IMR-90 (cell line): ENCODE measurements around the gene B3GALT4. TPM values are rescaled to one million over a fixed set of nuclear protein-coding genes. Genes with fewer than 3 reads are reported as not detected.

Experiments
- ATAC-seq: fragments of 200-7000 bp; cut with Tn5 transposase; 2 replicates; pipeline ENCODE4 v1.9.1; 2020; ENCODE audit warnings: low read depth, mild to moderate bottlenecking, moderate library complexity
- BruUV-seq: library from RNA; stranded (reverse); fragments of 400-500 nt; replicated peaks from 2 replicates; lab custom pipeline; 2021; lab: Mats Ljungman, UMichigan
- CTCF ChIA-PET: fragments of 300-600 bp; formaldehyde crosslinking; extraction: SDS; loops from one replicate; lab custom pipeline; 2021; ENCODE audit warnings: antibody characterized with exemption; lab: Yijun Ruan, JAX
- POLR2A ChIA-PET: fragments of 300-600 bp; sonication (Branson Sonifier 250); formaldehyde crosslinking; loops from one replicate; lab custom pipeline; 2022; ENCODE audit warnings: antibody characterized with exemption; ENCODE audit not compliant: unreplicated experiment; lab: Charles Lee
- DNase-seq: peaks from one replicate; pipeline ENCODE4 v3.0.0; 2013
- H2AFZ ChIP-seq: replicated peaks from 2 replicates; pipeline ENCODE3; 2013; ENCODE audit warnings: low read length, mild to moderate bottlenecking; ENCODE audit not compliant: poor library complexity
- H2AK5ac ChIP-seq: 2 replicates; pipeline ENCODE4 v1.6.1; 2013; ENCODE audit warnings: low read depth, low read length, inconsistent platforms
- H2AK9ac ChIP-seq: replicated peaks from 2 replicates; pipeline ENCODE3; 2013; ENCODE audit warnings: mild to moderate bottlenecking, low read depth, low read length, moderate library complexity; ENCODE audit not compliant: poor library complexity
- H2BK120ac ChIP-seq: 2 replicates; pipeline ENCODE4 v1.6.1; 2013; ENCODE audit warnings: low read depth, low read length, inconsistent platforms
- H2BK15ac ChIP-seq: 3 replicates; pipeline ENCODE4 v1.6.1; 2013; ENCODE audit warnings: low read depth, low read length, inconsistent platforms
- H2BK20ac ChIP-seq: 2 replicates; pipeline ENCODE4 v1.6.1; 2013; ENCODE audit warnings: low read depth, mild to moderate bottlenecking, inconsistent platforms, low read length, moderate library complexity
- H2BK5ac ChIP-seq: 2 replicates; pipeline ENCODE4 v1.6.1; 2013; ENCODE audit warnings: mild to moderate bottlenecking, low read depth, low read length, inconsistent platforms; ENCODE audit not compliant: poor library complexity, severe bottlenecking
- H3K14ac ChIP-seq: replicated peaks from 2 replicates; pipeline ENCODE4 v1.6.1; 2013; ENCODE audit warnings: low read depth, low read length, inconsistent platforms
- H3K18ac ChIP-seq: 2 replicates; pipeline ENCODE4 v1.6.1; 2013; ENCODE audit warnings: low read depth, low read length, control low read depth
- H3K23ac ChIP-seq: 2 replicates; pipeline ENCODE4 v1.6.1; 2013; ENCODE audit warnings: low read depth, low read length, inconsistent platforms
- H3K27ac ChIP-seq: 2 replicates; pipeline ENCODE4 v1.5.1; 2013; ENCODE audit warnings: mild to moderate bottlenecking, control low read depth, low read length; ENCODE audit not compliant: insufficient read depth
- H3K27me3 ChIP-seq: 2 replicates; pipeline ENCODE4 v1.6.1; 2013; ENCODE audit warnings: low read length; ENCODE audit not compliant: control insufficient read depth, insufficient read depth
- H3K36me3 ChIP-seq: 2 replicates; pipeline ENCODE4 v1.6.1; 2013; ENCODE audit warnings: low read length, mixed read lengths; ENCODE audit not compliant: control insufficient read depth, insufficient read depth
- H3K4ac ChIP-seq: 2 replicates; pipeline ENCODE4 v1.6.1; 2013; ENCODE audit warnings: low read depth, low read length, inconsistent platforms
- H3K4me1 ChIP-seq: 2 replicates; pipeline ENCODE4 v1.6.1; 2013; ENCODE audit warnings: low read length, mixed read lengths; ENCODE audit not compliant: control insufficient read depth, insufficient read depth
- H3K4me2 ChIP-seq: 2 replicates; pipeline ENCODE4 v1.6.1; 2013; ENCODE audit warnings: low read depth, mild to moderate bottlenecking, control low read depth, low read length, moderate library complexity
- H3K4me3 ChIP-seq: 2 replicates; pipeline ENCODE4 v1.5.1; 2013; ENCODE audit warnings: low read depth, mild to moderate bottlenecking, control low read depth, low read length, moderate library complexity; ENCODE audit not compliant: insufficient read depth
- H3K56ac ChIP-seq: 2 replicates; pipeline ENCODE4 v1.6.1; 2013; ENCODE audit warnings: low read length, inconsistent platforms; ENCODE audit not compliant: insufficient read depth; ENCODE audit errors: extremely low read depth
- H3K79me1 ChIP-seq, 2 experiments: 2 replicates each; pipeline ENCODE4 v1.6.1; 2013; ENCODE audit warnings: low read length in 2 of 2, inconsistent platforms in 1 of 2, low read depth in 1 of 2
- H3K9ac ChIP-seq: 2 replicates; pipeline ENCODE4 v1.6.1; 2013; ENCODE audit warnings: low read depth, low read length, control low read depth
- H3K9me1 ChIP-seq: 2 replicates; pipeline ENCODE4 v1.6.1; 2013; ENCODE audit warnings: low read length, inconsistent platforms; ENCODE audit not compliant: insufficient read depth
- H3K9me3 ChIP-seq: 2 replicates; pipeline ENCODE4 v1.6.1; 2013; ENCODE audit warnings: low read length; ENCODE audit not compliant: control insufficient read depth, insufficient read depth
- H4K20me1 ChIP-seq: 2 replicates; pipeline ENCODE4 v1.6.1; 2013; ENCODE audit warnings: low read length, inconsistent platforms; ENCODE audit not compliant: insufficient read depth
- H4K5ac ChIP-seq: 2 replicates; pipeline ENCODE4 v1.6.1; 2013; ENCODE audit warnings: mild to moderate bottlenecking, low read depth, low read length, control low read depth
- H4K8ac ChIP-seq, 2 experiments: 2 replicates each; pipeline ENCODE4 v1.6.1; 2013; ENCODE audit warnings: low read depth in 2 of 2, low read length in 2 of 2, control low read depth in 1 of 2, inconsistent platforms in 1 of 2
- H4K91ac ChIP-seq: 2 replicates; pipeline ENCODE4 v1.6.1; 2013; ENCODE audit warnings: low read depth, low read length, inconsistent platforms; ENCODE audit not compliant: insufficient read depth
- BHLHE40 ChIP-seq: fragments of 150-350 bp; IDR thresholded peaks from 2 replicates; pipeline ENCODE4 v1.6.1; 2016; ENCODE audit warnings: mild to moderate bottlenecking, low read depth, low read length
- CEBPB ChIP-seq: IDR thresholded peaks from 2 replicates; pipeline ENCODE4 v1.6.1; 2012; ENCODE audit warnings: low read depth, low read length, improper control_type of control experiment
- FOS ChIP-seq: fragments of 150-350 bp; IDR thresholded peaks from 2 replicates; pipeline ENCODE4 v1.6.1; 2016; ENCODE audit warnings: low read depth, low read length
- MAFK ChIP-seq: IDR thresholded peaks from 2 replicates; pipeline ENCODE4 v1.6.1; 2012; ENCODE audit warnings: low read depth, low read length, improper control_type of control experiment
- MXI1 ChIP-seq: IDR thresholded peaks from 2 replicates; pipeline ENCODE4 v1.6.1; 2012; ENCODE audit warnings: low read depth, mild to moderate bottlenecking, low read length, moderate library complexity, borderline replicate concordance
- WGBS, 2 experiments: methylation state at CpG; one replicate each; pipeline versions ENCODE4 v1.1.5 to v1.1.7; 2013; ENCODE audit warnings: missing lambda C conversion rate in 2 of 2; ENCODE audit not compliant: insufficient read length in 1 of 2; ENCODE audit errors: extremely low coverage in 2 of 2; 5-methylcytosine and 5-hydroxymethylcytosine counted together
- dilution Hi-C: fragments of 300-500 bp; cut with HindIII; formaldehyde crosslinking; loops from one replicate; pipeline ENCODE4 v1.14.3; 2018; ENCODE audit warnings: low sequenced_read_pairs; ENCODE audit not compliant: unreplicated experiment
- in situ Hi-C: fragments of 300-500 bp; cut with MboI; formaldehyde crosslinking; loops from 3 replicates; pipeline ENCODE4 v1.14.3; 2019; ENCODE audit warnings: low sequenced_read_pairs, inconsistent platforms, mixed read lengths
- intact Hi-C: fragments of 100-400 bp; cut with micrococcal nuclease; formaldehyde crosslinking; loops from 2 replicates; pipeline ENCODE4 v1.10.0; 2022
- polyA plus RNA-seq, 3 experiments: library from polyadenylated mRNA; depleted of rRNA; stranded (reverse); fragments of >200 nt; gene quantifications; 2 replicates each; pipeline ENCODE4 v1.2.3, GENCODE V29; 2012; ENCODE audit warnings: low replicate concordance in 1 of 3
- total RNA-seq: library from RNA; depleted of rRNA; stranded (reverse); fragments of >200 nt; gene quantifications from 2 replicates; pipeline ENCODE4 v1.2.3, GENCODE V29; 2012
- TF ChIP-seq, protein P1 (sequence below): fragments of 150-350 bp; IDR thresholded peaks from 2 replicates; pipeline ENCODE4 v1.6.1; 2017; ENCODE audit warnings: mild to moderate bottlenecking, antibody characterized with exemption, low read length, low read depth
- TF ChIP-seq, protein P2 (sequence below): fragments of 150-350 bp; IDR thresholded peaks from 2 replicates; pipeline ENCODE4 v1.6.1; 2016; ENCODE audit warnings: low read depth, mild to moderate bottlenecking, low read length, moderate library complexity, borderline replicate concordance

The B3GALT4 gene
- total and polyA plus RNA-seq, 2 of the 4 experiments (the other 2 are of a cell fraction), result 0.70 to 0.72 TPM

DNA sequence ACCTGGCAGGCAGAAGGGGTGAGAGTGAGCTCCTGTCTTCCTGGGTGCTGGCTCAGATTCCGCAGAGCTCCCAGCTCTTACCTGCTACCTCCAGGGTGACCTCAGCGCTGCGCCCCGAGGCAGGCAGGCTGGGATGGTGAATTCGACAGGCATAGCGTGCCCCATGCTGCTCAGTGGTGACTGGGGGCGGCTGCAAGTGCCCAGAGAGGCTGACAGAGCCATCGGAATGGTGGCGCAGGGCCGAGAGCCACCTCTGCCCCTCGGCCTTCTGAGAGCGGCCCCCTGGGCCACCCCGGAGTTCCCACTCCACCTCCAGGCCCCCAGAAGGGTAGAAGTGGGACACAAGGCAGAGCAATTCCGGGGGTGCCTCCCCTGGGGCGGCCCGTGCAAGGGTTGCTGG lies 27.3 kb downstream of the B3GALT4 start:
- Histone ChIP-seq H2BK20ac (no peak overlapping the region), H2AK5ac (no peak overlapping the region), H3K9me3 (no peaks in the 10 kb centered on the region), H3K4ac (no peak overlapping the region), H2BK5ac (no peak overlapping the region), H4K91ac (no peak overlapping the region), H3K14ac (no peak overlapping the region), H4K5ac (no peak overlapping the region), H3K56ac (no peak overlapping the region), H3K9ac (no peak overlapping the region), H3K36me3 (peaks cover 19% of the 10 kb centered on the region), H3K4me3 (no peak overlapping the region), H2AK9ac (no peak overlapping the region), H4K20me1 (peaks cover 22% of the 10 kb centered on the region), H2AFZ (no peak overlapping the region), H4K8ac (no peak overlapping the region), H2BK15ac (no peak overlapping the region), H3K9me1 (no peaks in the 10 kb centered on the region), H3K18ac (no peak overlapping the region), H3K79me1 (peaks cover 17 to 54% of the 10 kb centered on the region in 2 experiments), H2BK120ac (no peak overlapping the region), H3K4me1 (no peaks in the 10 kb centered on the region), H3K4me2 (no peak overlapping the region), H3K27me3 (no peaks in the 10 kb centered on the region), H3K27ac (no peak overlapping the region), H3K23ac (no peak overlapping the region)
- WGBS, 2 experiments, result 90% methylated on average over 5 of the region's 16 CpGs; no CpG with 5 or more reads in 1 of the 2 experiments
- TF ChIP-seq CEBPB (no peak), FOS (no peak), MXI1 (no peak), BHLHE40 (no peak), MAFK (no peak)
- TF ChIP-seq, protein P1, sequence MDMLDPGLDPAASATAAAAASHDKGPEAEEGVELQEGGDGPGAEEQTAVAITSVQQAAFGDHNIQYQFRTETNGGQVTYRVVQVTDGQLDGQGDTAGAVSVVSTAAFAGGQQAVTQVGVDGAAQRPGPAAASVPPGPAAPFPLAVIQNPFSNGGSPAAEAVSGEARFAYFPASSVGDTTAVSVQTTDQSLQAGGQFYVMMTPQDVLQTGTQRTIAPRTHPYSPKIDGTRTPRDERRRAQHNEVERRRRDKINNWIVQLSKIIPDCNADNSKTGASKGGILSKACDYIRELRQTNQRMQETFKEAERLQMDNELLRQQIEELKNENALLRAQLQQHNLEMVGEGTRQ, result no peak
- TF ChIP-seq, protein P2, sequence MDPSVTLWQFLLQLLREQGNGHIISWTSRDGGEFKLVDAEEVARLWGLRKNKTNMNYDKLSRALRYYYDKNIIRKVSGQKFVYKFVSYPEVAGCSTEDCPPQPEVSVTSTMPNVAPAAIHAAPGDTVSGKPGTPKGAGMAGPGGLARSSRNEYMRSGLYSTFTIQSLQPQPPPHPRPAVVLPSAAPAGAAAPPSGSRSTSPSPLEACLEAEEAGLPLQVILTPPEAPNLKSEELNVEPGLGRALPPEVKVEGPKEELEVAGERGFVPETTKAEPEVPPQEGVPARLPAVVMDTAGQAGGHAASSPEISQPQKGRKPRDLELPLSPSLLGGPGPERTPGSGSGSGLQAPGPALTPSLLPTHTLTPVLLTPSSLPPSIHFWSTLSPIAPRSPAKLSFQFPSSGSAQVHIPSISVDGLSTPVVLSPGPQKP, result no peak
- BruUV-seq, result no TSS peak
- POLR2A ChIA-PET, result no interaction called here
- no peak for ATAC-seq
- intact Hi-C loops, result no loop called here
- CTCF ChIA-PET, result no interaction called here
- DNase-seq, result no peak
- dilution Hi-C loops, result no loop called here
- in situ Hi-C loops, result no loop called here
